AG20443 (cell line): ENCODE measurements around the gene RIT2.

Experiments used
- DNase-seq: peaks from one replicate; pipeline ENCODE4 v3.0.0; 2012; ENCODE audit warnings: low spot score, mixed read lengths

Gene RIT2

GRCh38 chr18:42929857-42930256 is 185.6 kb downstream of the RIT2 start:
- DNase-seq, result no peak

- DNase-seq, result no peak
Measured at GRCh38 chr18:42929181-42929580, 186.3 kb downstream of the RIT2 start.

GRCh38 chr18:42925036-42925435 is 190.4 kb downstream of the RIT2 start:
- no peak for DNase-seq

- DNase-seq, result no peak
Measured at GRCh38 chr18:42922363-42922762, 193.1 kb downstream of the RIT2 start.

- DNase-seq, result no peak
Measured at GRCh38 chr18:42921226-42921737, 194.2 kb downstream of the RIT2 start.

GRCh38 chr18:42920621-42921020 is 194.9 kb downstream of the RIT2 start:
- no peak for DNase-seq

- no peak for DNase-seq
Measured at GRCh38 chr18:42915299-42915698, 200.2 kb downstream of the RIT2 start.

- DNase-seq, result no peak
Measured at GRCh38 chr18:42914476-42914875, 201.0 kb downstream of the RIT2 start.

- no peak for DNase-seq
Measured at GRCh38 chr18:42909095-42909494, 206.4 kb downstream of the RIT2 start.

- no peak for DNase-seq
Measured at GRCh38 chr18:42906761-42907160, 208.7 kb downstream of the RIT2 start.

- DNase-seq, result no peak
Measured at GRCh38 chr18:42901161-42901560, 214.3 kb downstream of the RIT2 start.

- no peak for DNase-seq
Measured at GRCh38 chr18:42893977-42894376, 221.5 kb downstream of the RIT2 start.

- DNase-seq, result no peak
Measured at GRCh38 chr18:42892181-42892580, 223.3 kb downstream of the RIT2 start.

GRCh38 chr18:42891705-42892104 is 223.8 kb downstream of the RIT2 start:
- no peak for DNase-seq

GRCh38 chr18:42883169-42883568 is 232.3 kb downstream of the RIT2 start:
- no peak for DNase-seq

- no peak for DNase-seq
Measured at GRCh38 chr18:42882122-42882521, 233.4 kb downstream of the RIT2 start.

- no peak for DNase-seq
Measured at GRCh38 chr18:42872838-42873237, 242.6 kb downstream of the RIT2 start.

GRCh38 chr18:42864876-42865275 is 250.6 kb downstream of the RIT2 start:
- no peak for DNase-seq

GRCh38 chr18:42861271-42861670 is 254.2 kb downstream of the RIT2 start:
- no peak for DNase-seq

- DNase-seq, result no peak
Measured at GRCh38 chr18:42860548-42860947, 254.9 kb downstream of the RIT2 start.

- no peak for DNase-seq
Measured at GRCh38 chr18:42860011-42860410, 255.5 kb downstream of the RIT2 start.

GRCh38 chr18:42854558-42854957 is 260.9 kb downstream of the RIT2 start:
- DNase-seq, result no peak

GRCh38 chr18:42850174-42851083 is 265.1 kb downstream of the RIT2 start:
- no peak for DNase-seq

- no peak for DNase-seq
Measured at GRCh38 chr18:42839408-42839807, 276.1 kb downstream of the RIT2 start.
